Subcutaneous abdominal adipose tissue (tissue), 5 donors: ENCODE results near the gene TAF9B.
"Not testable (repeated sequence)": the region's sequence is repeated elsewhere in the genome, so short reads cannot be mapped to it uniquely, and the experiment has no call there.

Experiments used
- H3K27ac ChIP-seq: one replicate; pipeline ENCODE4 v1.7.0; 2013; ENCODE audit warnings: low read depth, mild to moderate bottlenecking, inconsistent platforms, low read length, moderate library complexity
- H3K27me3 ChIP-seq, 5 donors: one replicate each; pipeline ENCODE4 v1.7.0; 2013; ENCODE audit warnings: low read length in 5 of 5, inconsistent platforms in 1 of 5; ENCODE audit not compliant: control insufficient read depth in 5 of 5, insufficient read depth in 4 of 5
- H3K36me3 ChIP-seq, 5 donors: one replicate each; pipeline ENCODE4 v1.7.0; 2013; ENCODE audit warnings: low read length in 5 of 5; ENCODE audit not compliant: control insufficient read depth in 5 of 5, insufficient read depth in 5 of 5
- H3K4me1 ChIP-seq, 5 donors: one replicate each; pipeline ENCODE4 v1.7.0; 2013; ENCODE audit warnings: low read length in 5 of 5, mild to moderate bottlenecking in 3 of 5, moderate library complexity in 1 of 5; ENCODE audit not compliant: control insufficient read depth in 5 of 5, insufficient read depth in 5 of 5
- H3K4me3 ChIP-seq, 5 donors: one replicate each; pipeline ENCODE4 v1.7.0; 2013; ENCODE audit warnings: low read length in 5 of 5, low read depth in 1 of 5
- H3K9ac ChIP-seq, 5 donors: one replicate each; pipeline ENCODE4 v1.7.0; 2013; ENCODE audit warnings: low read length in 5 of 5, mild to moderate bottlenecking in 4 of 5, moderate library complexity in 3 of 5
- H3K9me3 ChIP-seq, 5 donors: one replicate each; pipeline ENCODE4 v1.7.0; 2013; ENCODE audit warnings: low read length in 5 of 5; ENCODE audit not compliant: control insufficient read depth in 5 of 5
- donor health status: healthy.
- donor health status: healthy.
- donor health status: healthy.
- donor health status: healthy.
- donor health status: healthy.

TAF9B gene

DNA sequence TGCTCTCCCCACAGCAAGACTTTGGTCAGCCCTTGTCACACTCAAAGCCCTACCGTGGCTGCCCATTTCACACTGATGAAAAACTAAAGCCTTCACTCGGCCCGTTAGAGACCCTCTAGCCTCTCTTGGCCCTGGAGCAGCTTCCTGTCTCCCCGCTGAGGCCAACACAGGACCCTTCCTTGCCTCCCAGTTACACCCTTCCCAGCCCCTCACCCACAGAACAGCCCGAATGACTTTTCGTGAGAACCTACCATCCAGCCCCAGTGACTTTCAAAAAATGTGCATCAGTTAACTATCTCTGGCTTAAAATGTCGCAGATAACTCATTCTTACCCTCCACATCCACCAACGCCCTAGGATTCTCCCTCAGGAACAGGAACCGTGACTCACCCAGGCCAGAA, 756 bp upstream of the TAF9B start:
- H3K9me3 ChIP-seq, result peaks cover 0 to 3% (median 0%) of the 10 kb centered on the region in 5 donors
- no peaks in the 10 kb centered on the region for H3K27me3 ChIP-seq
- H3K4me3 ChIP-seq, result peak overlapping the region in 2 of 5 donors; percentile 74 to 76
- no peaks in the 10 kb centered on the region for H3K36me3 ChIP-seq
- no peak overlapping the region for H3K27ac ChIP-seq
- peaks cover 0 to 3% (median 3%) of the 10 kb centered on the region in 5 donors for H3K4me1 ChIP-seq
- H3K9ac ChIP-seq, result no peak overlapping the region

DNA sequence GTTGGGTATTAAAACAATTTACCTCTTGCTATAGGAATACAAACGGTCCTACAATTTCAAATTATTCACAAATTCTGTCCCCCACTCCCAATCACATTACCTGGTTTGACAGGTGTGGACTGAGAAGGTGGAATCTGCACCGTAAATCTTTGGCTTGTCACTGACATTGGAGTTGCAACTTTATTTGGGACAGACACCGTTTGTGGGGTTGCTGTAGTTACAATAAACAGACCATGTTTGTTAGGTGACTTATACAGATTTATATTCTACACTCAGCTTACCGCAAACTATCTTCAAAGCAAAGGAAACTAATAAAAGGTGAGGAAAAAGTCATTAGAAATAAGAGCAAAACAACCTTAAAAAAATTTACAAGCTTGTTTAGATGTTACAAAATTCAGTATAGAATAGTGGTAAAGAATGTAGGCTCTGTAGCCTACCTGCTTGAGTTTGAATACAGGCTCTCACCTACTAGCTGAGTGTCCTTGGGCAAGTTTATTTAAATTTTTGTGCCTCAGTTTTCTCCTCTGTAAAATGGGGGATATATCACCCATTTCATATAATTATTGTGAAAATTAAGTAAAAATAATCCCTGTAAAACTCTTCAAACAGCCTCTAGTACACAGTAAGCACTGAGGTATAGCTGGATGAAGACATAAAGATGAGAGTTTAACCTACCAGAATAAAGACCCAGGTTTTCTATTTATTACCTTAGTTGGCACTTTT, 6.1 kb downstream of the TAF9B start:
- Histone ChIP-seq H3K27ac (no peak overlapping the region), H3K4me1 (no peaks in the 10 kb centered on the region), H3K4me3 (no peak overlapping the region), H3K9ac (no peak overlapping the region), H3K27me3 (no peaks in the 10 kb centered on the region), H3K9me3 (no peaks in the 10 kb centered on the region), H3K36me3 (peaks cover 4 to 25% (median 9%) of the 10 kb centered on the region in 5 donors)

DNA sequence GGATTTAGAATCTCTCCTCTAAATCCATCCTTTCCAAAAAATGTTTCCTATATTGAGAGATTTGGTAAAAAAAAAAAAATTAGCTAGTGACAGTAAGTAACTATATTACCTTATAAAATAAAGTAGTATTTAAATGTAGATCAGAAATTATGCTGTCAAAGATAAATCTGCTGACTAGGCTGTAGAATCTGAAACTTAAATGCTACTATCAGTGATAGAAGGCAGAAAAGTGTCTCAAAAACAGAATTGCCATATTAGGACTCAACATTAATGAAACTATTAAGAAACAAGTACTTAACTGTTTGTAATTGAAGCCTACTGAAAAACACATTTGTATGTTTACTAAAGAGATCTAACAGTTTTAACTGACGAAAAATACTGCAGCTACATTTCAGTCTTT, 8.3 kb downstream of the TAF9B start:
- Histone ChIP-seq H3K9me3 (no peaks in the 10 kb centered on the region), H3K27me3 (peaks cover 0 to 3% (median 0%) of the 10 kb centered on the region in 5 donors), H3K4me1 (no peaks in the 10 kb centered on the region), H3K4me3 (no peak overlapping the region), H3K36me3 (peaks cover 4 to 39% (median 27%) of the 10 kb centered on the region in 5 donors), H3K9ac (no peak overlapping the region), H3K27ac (no peak overlapping the region)

DNA sequence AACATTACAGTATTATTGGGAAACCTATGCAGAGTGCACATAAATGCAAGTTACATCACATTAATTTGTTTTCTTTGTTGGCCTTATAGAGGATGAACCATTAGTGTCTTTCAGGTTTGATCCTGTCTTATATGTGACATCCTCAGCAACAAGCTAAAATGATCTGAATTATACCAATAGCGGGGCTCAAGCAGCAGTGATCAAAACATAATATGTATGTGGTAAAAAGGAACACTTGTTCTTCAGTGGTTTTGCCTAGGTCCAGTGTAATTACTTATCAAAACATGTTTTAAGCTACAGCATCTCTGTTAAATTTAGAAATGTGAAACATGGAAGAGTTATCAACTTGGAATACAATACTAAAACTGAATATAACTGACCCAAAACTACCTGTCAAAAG, 9.1 kb downstream of the TAF9B start:
- Histone ChIP-seq H3K27ac (no peak overlapping the region), H3K4me1 (no peaks in the 10 kb centered on the region), H3K9me3 (no peaks in the 10 kb centered on the region), H3K4me3 (no peak overlapping the region), H3K9ac (no peak overlapping the region), H3K27me3 (peaks cover 0 to 3% (median 0%) of the 10 kb centered on the region in 5 donors), H3K36me3 (peaks cover 9 to 46% (median 27%) of the 10 kb centered on the region in 5 donors)

DNA sequence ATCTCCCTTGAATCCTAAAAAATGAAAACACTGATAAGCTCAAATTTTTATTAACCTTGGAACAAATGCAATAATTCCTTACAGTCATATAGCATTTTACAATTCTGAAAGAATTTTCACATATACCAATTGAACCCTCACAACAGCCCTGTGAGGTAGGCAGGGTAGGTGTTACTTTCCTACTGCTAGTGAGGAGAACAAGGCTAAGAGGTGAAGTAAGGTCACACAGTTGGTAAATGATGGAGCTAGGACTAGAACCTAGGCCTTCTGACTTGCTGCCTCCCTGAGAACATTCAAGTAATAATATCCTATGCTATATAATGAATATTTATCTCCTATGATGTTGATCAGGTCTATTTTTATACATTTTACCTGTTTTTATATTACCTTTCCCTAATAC, 9.7 kb downstream of the TAF9B start:
- Histone ChIP-seq H3K36me3 (peaks cover 16 to 53% (median 27%) of the 10 kb centered on the region in 5 donors), H3K27ac (no peak overlapping the region), H3K27me3 (peaks cover 0 to 3% (median 0%) of the 10 kb centered on the region in 5 donors), H3K9me3 (no peaks in the 10 kb centered on the region), H3K4me3 (no peak overlapping the region), H3K9ac (no peak overlapping the region), H3K4me1 (no peaks in the 10 kb centered on the region)

DNA sequence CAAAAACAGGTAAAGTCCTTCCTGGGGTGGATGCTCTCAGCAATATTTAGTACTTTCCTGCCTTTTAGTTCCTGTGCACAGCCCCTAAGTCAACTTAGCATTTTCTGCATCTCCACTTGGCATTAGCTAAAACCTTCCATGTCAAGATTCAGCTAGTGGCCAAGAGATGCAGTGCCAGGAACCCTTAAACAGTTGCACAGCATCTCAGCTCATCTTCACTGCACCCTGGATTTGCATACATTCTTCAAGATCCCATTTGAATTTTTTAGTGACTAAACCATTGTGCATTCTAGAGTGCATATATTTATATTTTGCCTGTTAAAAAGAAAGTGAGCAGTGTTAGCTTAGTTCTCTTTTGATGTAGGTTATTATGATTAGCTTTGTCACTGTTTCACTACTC, 13.7 kb downstream of the TAF9B start:
- H3K4me1 ChIP-seq, H3K27ac ChIP-seq, H3K9me3 ChIP-seq, H3K9ac ChIP-seq, H3K4me3 ChIP-seq, H3K27me3 ChIP-seq: not testable (repeated sequence)
- H3K36me3 ChIP-seq, result peaks cover 29 to 74% (median 50%) of the 10 kb centered on the region in 5 donors

DNA sequence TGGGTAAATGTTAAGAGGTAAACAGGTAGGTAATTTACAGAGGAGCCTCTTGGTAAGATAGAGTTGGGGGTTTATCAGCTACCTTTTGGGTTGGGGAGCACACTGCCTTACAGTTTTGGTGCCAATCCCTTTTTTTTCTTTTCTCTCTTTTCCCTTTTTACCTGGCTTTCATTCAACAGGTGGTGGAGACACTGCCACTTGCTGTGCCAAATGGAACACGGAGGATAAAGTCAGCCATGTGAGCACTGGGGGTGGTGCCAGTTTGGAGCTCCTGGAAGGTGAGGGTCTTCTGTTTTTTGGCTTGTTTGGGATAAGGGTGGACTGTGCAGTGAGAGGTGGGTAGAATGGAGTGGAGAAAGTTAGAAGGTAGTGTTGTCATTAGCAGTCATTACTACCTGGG, 14.3 kb downstream of the TAF9B start:
- Histone ChIP-seq H3K9ac (no peak overlapping the region), H3K36me3 (peaks cover 29 to 79% (median 48%) of the 10 kb centered on the region in 5 donors), H3K27me3 (peaks cover 0 to 3% (median 0%) of the 10 kb centered on the region in 5 donors)

DNA sequence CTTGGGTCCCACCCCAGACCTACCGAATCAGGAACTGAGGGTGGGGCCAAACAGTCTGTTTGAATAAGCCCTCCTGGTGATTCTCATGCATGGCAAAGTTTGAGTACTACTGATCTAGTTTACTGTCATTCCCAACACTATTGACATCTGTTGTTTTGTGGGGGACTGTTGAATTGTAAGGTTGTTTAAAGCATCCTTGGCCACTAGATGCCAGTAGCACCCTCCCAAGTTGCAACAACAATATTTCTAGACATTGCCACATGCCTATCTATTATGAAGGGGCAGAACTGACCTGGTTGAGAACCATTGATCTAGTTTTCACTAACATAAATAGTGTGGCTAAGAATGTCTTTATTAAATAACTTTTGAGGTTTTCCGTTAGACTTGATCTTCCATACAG, 15.1 kb downstream of the TAF9B start:
- peaks cover 26 to 83% (median 52%) of the 10 kb centered on the region in 5 donors for H3K36me3 ChIP-seq
- no peak overlapping the region for H3K27ac ChIP-seq
- H3K27me3 ChIP-seq, result peaks cover 0 to 3% (median 0%) of the 10 kb centered on the region in 5 donors
- H3K4me1 ChIP-seq, result no peaks in the 10 kb centered on the region
- no peak overlapping the region for H3K9ac ChIP-seq
- H3K9me3 ChIP-seq, result no peaks in the 10 kb centered on the region
- H3K4me3 ChIP-seq, result no peak overlapping the region

More for the DNA sequence above, 14.3 kb downstream of the TAF9B start:
- no peak overlapping the region for H3K27ac ChIP-seq
- no peaks in the 10 kb centered on the region for H3K4me1 ChIP-seq
- H3K4me3 ChIP-seq, result no peak overlapping the region
- H3K9me3 ChIP-seq, result no peaks in the 10 kb centered on the region

DNA sequence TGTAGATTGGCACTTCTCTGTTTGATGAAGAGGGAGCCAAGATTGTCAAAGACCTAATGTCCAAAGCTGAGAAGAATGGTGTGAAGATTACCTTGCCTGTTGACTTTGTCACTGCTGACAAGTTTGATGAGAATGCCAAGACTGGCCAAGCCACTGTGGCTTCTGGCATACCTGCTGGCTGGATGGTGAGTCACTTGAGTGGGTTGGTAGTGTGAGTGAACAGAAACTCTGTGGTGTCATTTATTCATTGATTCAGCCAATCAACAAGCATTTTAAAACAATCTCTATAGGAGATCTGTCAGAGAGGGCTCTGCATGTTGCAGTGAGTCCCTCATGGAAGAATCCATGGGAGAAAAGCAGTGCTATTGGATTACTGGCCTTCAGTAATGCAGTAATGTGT, 16.3 kb downstream of the TAF9B start:
- no peaks in the 10 kb centered on the region for H3K4me1 ChIP-seq
- H3K36me3 ChIP-seq, result peaks cover 23 to 86% (median 57%) of the 10 kb centered on the region in 5 donors
- no peak overlapping the region for H3K9ac ChIP-seq
- no peaks in the 10 kb centered on the region for H3K9me3 ChIP-seq
- H3K4me3 ChIP-seq, result no peak overlapping the region
- H3K27ac ChIP-seq, result no peak overlapping the region
- H3K27me3 ChIP-seq, result peaks cover 0 to 3% (median 0%) of the 10 kb centered on the region in 5 donors

DNA sequence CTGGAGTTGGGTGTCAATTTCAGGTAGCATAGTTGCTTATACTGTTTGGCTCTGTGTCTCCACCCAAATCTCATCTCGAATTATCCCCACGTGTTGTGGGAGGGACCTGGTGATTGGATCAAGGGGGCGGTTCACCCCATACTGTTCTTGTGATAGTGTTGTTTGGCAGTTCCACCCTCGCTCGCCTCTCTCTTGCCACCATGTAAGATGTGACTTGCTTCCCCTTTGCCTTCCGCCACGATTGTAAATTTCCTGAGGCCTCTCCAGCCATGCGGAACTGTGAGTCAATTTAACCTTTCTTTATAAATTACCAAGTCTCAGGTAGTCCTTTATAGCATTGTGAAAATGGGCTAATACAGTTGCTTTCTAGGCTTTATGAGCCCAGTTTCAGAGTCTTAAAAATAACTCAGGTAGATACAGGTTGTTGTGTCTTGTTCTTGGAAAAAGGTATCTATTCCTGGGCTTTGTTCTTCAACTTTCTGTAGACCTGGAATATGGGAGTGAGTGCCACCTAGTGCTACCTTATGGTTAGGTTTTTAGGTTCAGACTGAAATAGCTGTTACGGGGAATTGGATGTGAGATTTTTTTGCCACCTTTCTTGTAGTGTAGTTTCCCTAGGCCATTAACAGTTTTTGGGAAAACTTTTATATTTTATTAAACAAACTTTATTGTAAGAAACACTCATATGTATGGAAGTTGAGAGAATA, 19.8 kb downstream of the TAF9B start:
- no peak overlapping the region for H3K9ac ChIP-seq
- peaks cover 36 to 89% (median 65%) of the 10 kb centered on the region in 5 donors for H3K36me3 ChIP-seq
- H3K27ac ChIP-seq, result no peak overlapping the region
- no peaks in the 10 kb centered on the region for H3K4me1 ChIP-seq
- H3K9me3 ChIP-seq, result no peaks in the 10 kb centered on the region
- peaks cover 0 to 2% (median 0%) of the 10 kb centered on the region in 5 donors for H3K27me3 ChIP-seq
- no peak overlapping the region for H3K4me3 ChIP-seq
